Neural cell (in vitro differentiated cells): ENCODE measurements around the gene ARL5A.

Experiments used
- EP300 ChIP-seq: fragments of 450-650 bp; conservative IDR thresholded peaks from 2 replicates; pipeline ENCODE4 v1.6.1; 2014; ENCODE audit warnings: antibody characterized with exemption, mild to moderate bottlenecking, moderate library complexity; ENCODE audit not compliant: poor library complexity, severe bottlenecking
- EZH2 ChIP-seq: fragments of 200-600, 300-800 bp; shearing (Covaris generic), sonication (generic); IDR thresholded peaks from 2 replicates; pipeline ENCODE4 v1.6.1; 2014; ENCODE audit warnings: antibody characterized with exemption, low read length, borderline replicate concordance, mild to moderate bottlenecking; ENCODE audit not compliant: insufficient read depth, poor library complexity, severe bottlenecking
- MXI1 ChIP-seq: fragments of 450-650 bp; conservative IDR thresholded peaks from 2 replicates; pipeline ENCODE4 v1.6.1; 2014; ENCODE audit warnings: antibody characterized with exemption, mild to moderate bottlenecking; ENCODE audit not compliant: poor library complexity, severe bottlenecking
- POLR2AphosphoS5 ChIP-seq: IDR thresholded peaks from 2 replicates; pipeline ENCODE4 v1.6.1; 2012
- RAD21 ChIP-seq: fragments of 450-650 bp; conservative IDR thresholded peaks from 2 replicates; pipeline ENCODE4 v1.6.1; 2014; ENCODE audit warnings: antibody characterized with exemption, mild to moderate bottlenecking, moderate library complexity
- SMC3 ChIP-seq: fragments of 450-650 bp; conservative IDR thresholded peaks from 2 replicates; pipeline ENCODE4 v1.6.1; 2014; ENCODE audit warnings: antibody characterized with exemption, mild to moderate bottlenecking, moderate library complexity; ENCODE audit not compliant: poor library complexity
- TAF1 ChIP-seq: IDR thresholded peaks from 2 replicates; pipeline ENCODE4 v1.6.1; 2012; ENCODE audit warnings: low read depth
- TF ChIP-seq, protein P1 (sequence below): fragments of 450-650 bp; IDR thresholded peaks from 2 replicates; pipeline ENCODE4 v1.5.1; 2014; ENCODE audit warnings: antibody characterized with exemption, mild to moderate bottlenecking, moderate library complexity; ENCODE audit not compliant: poor library complexity, severe bottlenecking

DNA sequence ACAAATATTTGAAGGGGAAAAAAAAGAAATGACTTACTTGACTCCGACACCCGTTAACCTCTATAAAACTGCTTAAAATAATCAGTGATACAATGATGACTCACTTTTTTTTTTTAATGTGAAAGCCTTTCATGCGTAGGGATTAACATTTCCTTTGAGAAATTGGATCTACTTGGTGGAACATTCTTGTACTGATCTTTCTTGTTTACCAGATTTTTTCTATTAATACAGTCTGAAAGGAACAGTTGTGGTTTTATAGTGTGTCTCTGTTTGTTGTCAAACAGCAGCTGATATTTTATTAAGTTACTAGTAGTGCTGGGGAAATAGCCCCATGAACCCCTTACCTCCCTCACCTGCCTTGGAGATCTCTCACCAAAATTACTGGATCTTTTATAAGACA, 53.7 kb downstream of the ARL5A start:
- TF ChIP-seq TAF1: no peak
- TF ChIP-seq, protein P1, sequence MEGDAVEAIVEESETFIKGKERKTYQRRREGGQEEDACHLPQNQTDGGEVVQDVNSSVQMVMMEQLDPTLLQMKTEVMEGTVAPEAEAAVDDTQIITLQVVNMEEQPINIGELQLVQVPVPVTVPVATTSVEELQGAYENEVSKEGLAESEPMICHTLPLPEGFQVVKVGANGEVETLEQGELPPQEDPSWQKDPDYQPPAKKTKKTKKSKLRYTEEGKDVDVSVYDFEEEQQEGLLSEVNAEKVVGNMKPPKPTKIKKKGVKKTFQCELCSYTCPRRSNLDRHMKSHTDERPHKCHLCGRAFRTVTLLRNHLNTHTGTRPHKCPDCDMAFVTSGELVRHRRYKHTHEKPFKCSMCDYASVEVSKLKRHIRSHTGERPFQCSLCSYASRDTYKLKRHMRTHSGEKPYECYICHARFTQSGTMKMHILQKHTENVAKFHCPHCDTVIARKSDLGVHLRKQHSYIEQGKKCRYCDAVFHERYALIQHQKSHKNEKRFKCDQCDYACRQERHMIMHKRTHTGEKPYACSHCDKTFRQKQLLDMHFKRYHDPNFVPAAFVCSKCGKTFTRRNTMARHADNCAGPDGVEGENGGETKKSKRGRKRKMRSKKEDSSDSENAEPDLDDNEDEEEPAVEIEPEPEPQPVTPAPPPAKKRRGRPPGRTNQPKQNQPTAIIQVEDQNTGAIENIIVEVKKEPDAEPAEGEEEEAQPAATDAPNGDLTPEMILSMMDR: no peak
- TF ChIP-seq EP300: no peak
- TF ChIP-seq POLR2AphosphoS5: no peak
- TF ChIP-seq EZH2: no peak
- TF ChIP-seq SMC3: no peak
- no peak for TF ChIP-seq RAD21
- TF ChIP-seq MXI1: no peak
